ENCODE data around the gene ABHD3.

ABHD3 gene

GRCh38 chr18:21733011-21733410, 28.4 kb upstream of the ABHD3 start:
- no peaks in the 10 kb centered on the region for H4K20me1 ChIP-seq (ENCODE audit: insufficient read depth)
- H3K4me2 ChIP-seq, result no peak overlapping the region
- no peaks in the 10 kb centered on the region for H3K27me3 ChIP-seq (ENCODE audit: insufficient read depth, low read depth)
- H3K4me1 ChIP-seq (ENCODE audit: low read depth, poor library complexity, severe bottlenecking), result peaks cover 22% of the 10 kb centered on the region
- no peak overlapping the region for H3K9ac ChIP-seq
- no peak overlapping the region for H2AFZ ChIP-seq (ENCODE audit: low read depth)
- no peaks in the 10 kb centered on the region for H3K36me3 ChIP-seq (ENCODE audit: insufficient read depth)
- no peak overlapping the region for H3K27ac ChIP-seq
- TF ChIP-seq CTCF (conservative IDR thresholded peaks at IDR 0.05; ENCODE audit: low read depth, low read length), result no peak
- H3K4me3 ChIP-seq (IDR thresholded peaks at IDR 0.05; ENCODE audit: insufficient read depth, low read depth, low read length), result no peak overlapping the region
- H3K79me2 ChIP-seq (ENCODE audit: insufficient read depth, low read depth), result no peaks in the 10 kb centered on the region

- Histone ChIP-seq H2AFZ (ENCODE audit: low read depth) (no peak overlapping the region), H3K4me2 (no peak overlapping the region), H3K27me3 (ENCODE audit: insufficient read depth, low read depth) (no peaks in the 10 kb centered on the region), H3K4me3 (IDR thresholded peaks at IDR 0.05; ENCODE audit: insufficient read depth, low read depth, low read length) (no peak overlapping the region), H4K20me1 (ENCODE audit: insufficient read depth) (no peaks in the 10 kb centered on the region), H3K4me1 (ENCODE audit: low read depth, poor library complexity, severe bottlenecking) (no peaks in the 10 kb centered on the region), H3K79me2 (ENCODE audit: insufficient read depth, low read depth) (no peaks in the 10 kb centered on the region), H3K9ac (no peak overlapping the region), H3K36me3 (ENCODE audit: insufficient read depth) (no peaks in the 10 kb centered on the region), H3K27ac (no peak overlapping the region)
- no peak for TF ChIP-seq CTCF (conservative IDR thresholded peaks at IDR 0.05; ENCODE audit: low read depth, low read length)
Observed at GRCh38 chr18:21727702-21728101, 23.1 kb upstream of the ABHD3 start.

GRCh38 chr18:21725201-21725600, 20.6 kb upstream of the ABHD3 start:
- no peak for TF ChIP-seq CTCF (conservative IDR thresholded peaks at IDR 0.05; ENCODE audit: low read depth, low read length)
- H3K79me2 ChIP-seq (ENCODE audit: insufficient read depth, low read depth), result no peaks in the 10 kb centered on the region
- H3K4me2 ChIP-seq, result no peak overlapping the region
- no peaks in the 10 kb centered on the region for H3K4me1 ChIP-seq (ENCODE audit: low read depth, poor library complexity, severe bottlenecking)
- no peak overlapping the region for H3K9ac ChIP-seq
- H3K4me3 ChIP-seq (IDR thresholded peaks at IDR 0.05; ENCODE audit: insufficient read depth, low read depth, low read length), result no peak overlapping the region
- H3K36me3 ChIP-seq (ENCODE audit: insufficient read depth), result no peaks in the 10 kb centered on the region
- H3K27ac ChIP-seq, result no peak overlapping the region
- H4K20me1 ChIP-seq (ENCODE audit: insufficient read depth), result no peaks in the 10 kb centered on the region
- no peak overlapping the region for H2AFZ ChIP-seq (ENCODE audit: low read depth)
- no peaks in the 10 kb centered on the region for H3K27me3 ChIP-seq (ENCODE audit: insufficient read depth, low read depth)

GRCh38 chr18:21722687-21723086, 18.1 kb upstream of the ABHD3 start:
- H2AFZ ChIP-seq (ENCODE audit: low read depth), result no peak overlapping the region
- no peak overlapping the region for H3K9ac ChIP-seq
- H3K4me2 ChIP-seq, result no peak overlapping the region
- no peak overlapping the region for H3K4me3 ChIP-seq (IDR thresholded peaks at IDR 0.05; ENCODE audit: insufficient read depth, low read depth, low read length)
- H3K27ac ChIP-seq, result no peak overlapping the region
- no peaks in the 10 kb centered on the region for H4K20me1 ChIP-seq (ENCODE audit: insufficient read depth)
- no peaks in the 10 kb centered on the region for H3K36me3 ChIP-seq (ENCODE audit: insufficient read depth)
- TF ChIP-seq CTCF (conservative IDR thresholded peaks at IDR 0.05; ENCODE audit: low read depth, low read length), result no peak
- H3K4me1 ChIP-seq (ENCODE audit: low read depth, poor library complexity, severe bottlenecking), result no peaks in the 10 kb centered on the region
- H3K79me2 ChIP-seq (ENCODE audit: insufficient read depth, low read depth), result no peaks in the 10 kb centered on the region
- no peaks in the 10 kb centered on the region for H3K27me3 ChIP-seq (ENCODE audit: insufficient read depth, low read depth)
